HFF-Myc (cell line): ENCODE measurements around the gene IL31RA.

Source experiments
- DNase-seq: peaks from one replicate; pipeline ENCODE4 v3.0.0-alpha.2; 2011; ENCODE audit warnings: low read depth; ENCODE audit errors: extremely low read depth
- H3K4me3 ChIP-seq: replicated peaks from 2 replicates; pipeline ENCODE4 v1.5.1; 2011; ENCODE audit warnings: low read depth, mild to moderate bottlenecking, control low read depth, low read length
- TF ChIP-seq, protein P1 (sequence below): IDR thresholded peaks from 2 replicates; pipeline ENCODE4 v1.5.1; 2012; ENCODE audit warnings: mild to moderate bottlenecking, low read depth, low read length, control low read depth; ENCODE audit errors: missing control alignments

IL31RA gene

GRCh38 chr5:55823151-55823796 lies 27.9 kb upstream of the IL31RA start:
- no peak for DNase-seq
- no peak overlapping the region for H3K4me3 ChIP-seq
- TF ChIP-seq, protein P1, sequence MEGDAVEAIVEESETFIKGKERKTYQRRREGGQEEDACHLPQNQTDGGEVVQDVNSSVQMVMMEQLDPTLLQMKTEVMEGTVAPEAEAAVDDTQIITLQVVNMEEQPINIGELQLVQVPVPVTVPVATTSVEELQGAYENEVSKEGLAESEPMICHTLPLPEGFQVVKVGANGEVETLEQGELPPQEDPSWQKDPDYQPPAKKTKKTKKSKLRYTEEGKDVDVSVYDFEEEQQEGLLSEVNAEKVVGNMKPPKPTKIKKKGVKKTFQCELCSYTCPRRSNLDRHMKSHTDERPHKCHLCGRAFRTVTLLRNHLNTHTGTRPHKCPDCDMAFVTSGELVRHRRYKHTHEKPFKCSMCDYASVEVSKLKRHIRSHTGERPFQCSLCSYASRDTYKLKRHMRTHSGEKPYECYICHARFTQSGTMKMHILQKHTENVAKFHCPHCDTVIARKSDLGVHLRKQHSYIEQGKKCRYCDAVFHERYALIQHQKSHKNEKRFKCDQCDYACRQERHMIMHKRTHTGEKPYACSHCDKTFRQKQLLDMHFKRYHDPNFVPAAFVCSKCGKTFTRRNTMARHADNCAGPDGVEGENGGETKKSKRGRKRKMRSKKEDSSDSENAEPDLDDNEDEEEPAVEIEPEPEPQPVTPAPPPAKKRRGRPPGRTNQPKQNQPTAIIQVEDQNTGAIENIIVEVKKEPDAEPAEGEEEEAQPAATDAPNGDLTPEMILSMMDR: no peak

DNA sequence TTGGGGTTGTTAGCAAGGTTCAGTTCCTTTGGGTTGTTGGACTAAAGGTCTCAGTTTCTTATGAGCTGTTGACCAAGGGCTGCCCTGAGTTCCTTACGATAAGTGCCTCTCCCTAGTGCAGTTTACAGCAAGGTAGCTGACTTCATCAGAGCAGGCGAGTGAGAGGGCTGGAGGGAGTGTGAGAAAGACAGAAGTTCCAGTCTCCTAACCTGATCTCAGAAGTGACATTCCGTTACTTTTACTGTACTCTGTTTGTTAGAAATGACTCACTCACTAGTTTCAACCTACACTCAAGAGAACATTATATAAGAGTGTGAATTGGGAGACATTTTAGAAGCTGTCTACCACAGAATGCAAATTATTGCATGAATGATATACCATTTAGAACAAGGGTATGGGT lies 21.2 kb upstream of the IL31RA start:
- no peak for DNase-seq
- TF ChIP-seq, protein P1: no peak

GRCh38 chr5:55832446-55832845 lies 18.7 kb upstream of the IL31RA start:
- TF ChIP-seq, protein P1: no peak
- no peak for DNase-seq
- no peak overlapping the region for H3K4me3 ChIP-seq

More for the DNA sequence above, 21.2 kb upstream of the IL31RA start:
- no peak overlapping the region for H3K4me3 ChIP-seq

DNA sequence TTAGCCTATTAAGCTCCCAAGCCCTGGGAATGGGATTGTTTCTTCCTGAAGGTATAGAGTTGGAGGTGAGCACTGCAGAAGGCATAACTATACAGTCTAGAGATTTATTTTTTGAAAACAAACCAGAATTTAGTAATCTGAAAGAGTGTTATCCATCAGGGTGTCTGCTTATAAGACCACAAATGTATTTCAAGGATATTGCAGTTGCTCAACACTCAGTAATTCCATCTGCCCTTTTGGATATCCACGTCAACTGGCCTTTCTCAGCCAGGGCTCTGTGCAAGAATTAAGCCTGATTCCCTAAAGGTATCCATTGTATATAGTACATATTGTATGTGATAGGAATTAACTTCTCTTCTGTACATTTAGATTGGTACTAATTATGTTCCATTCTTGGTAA lies 15.0 kb upstream of the IL31RA start:
- TF ChIP-seq, protein P1: no peak
- no peak for DNase-seq
- H3K4me3 ChIP-seq: no peak overlapping the region

DNA sequence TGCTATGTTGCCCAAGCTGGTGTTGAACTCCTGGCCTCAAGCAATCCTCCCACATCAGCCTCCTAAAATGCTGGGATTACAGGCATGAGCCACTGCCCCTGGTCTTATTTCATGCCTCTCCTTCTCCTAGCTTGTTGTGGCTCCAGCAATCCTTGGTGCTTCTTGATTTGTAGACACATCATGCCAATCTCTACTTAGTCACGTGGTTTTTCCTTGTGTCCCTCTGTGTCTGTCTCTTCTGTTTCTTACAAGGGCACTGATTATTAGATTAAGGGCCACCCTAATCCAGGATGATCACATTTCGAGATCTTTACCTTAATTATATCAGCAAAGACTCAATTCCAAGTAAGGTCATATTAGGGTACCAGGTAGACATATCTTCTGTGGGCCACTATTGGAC lies 9.2 kb upstream of the IL31RA start:
- TF ChIP-seq, protein P1: no peak
- no peak for DNase-seq
- H3K4me3 ChIP-seq: no peak overlapping the region

DNA sequence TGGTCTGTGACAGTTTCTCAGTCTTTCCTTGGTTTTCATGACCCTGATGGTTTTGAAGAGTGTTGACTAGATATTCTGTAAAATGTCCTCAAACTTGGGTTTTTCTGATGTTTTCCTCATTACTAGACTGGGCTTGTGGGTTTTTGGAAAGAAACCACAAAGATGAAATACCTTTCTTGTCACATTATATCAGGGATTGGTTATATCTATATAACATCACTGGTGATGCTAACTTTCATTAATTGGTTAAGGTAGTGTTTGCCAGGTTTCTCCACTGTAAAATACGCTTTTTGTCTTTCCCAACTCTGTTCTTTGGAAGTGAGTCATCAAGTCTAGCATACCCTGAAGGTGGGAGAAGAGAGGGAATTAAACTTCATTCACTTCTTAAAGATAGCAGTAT lies 3.3 kb upstream of the IL31RA start:
- no peak overlapping the region for H3K4me3 ChIP-seq
- TF ChIP-seq, protein P1: no peak
- DNase-seq: no peak

- no peak for DNase-seq
- TF ChIP-seq, protein P1: no peak
- no peak overlapping the region for H3K4me3 ChIP-seq
Observed at GRCh38 chr5:55848783-55849182, 2.4 kb upstream of the IL31RA start.
